ENCODE data around the gene VMAC. TPM values are rescaled to one million over a fixed set of nuclear protein-coding genes. Genes with fewer than 3 reads are reported as not detected.

The VMAC gene
- total and polyA plus RNA-seq, 2 donors (not counting 3 experiments of a cell fraction or from before 2014, with no cell fraction given) = 4.7 to 6.9 TPM

- TF ChIP-seq JUN (IDR thresholded peaks at IDR 0.05; ENCODE audit: borderline replicate concordance, insufficient read depth, insufficient read length, low read depth) (no peak), MYC (IDR thresholded peaks at IDR 0.05; ENCODE audit: low read depth, low read length) (no peak), POLR2A (IDR thresholded peaks at IDR 0.05; ENCODE audit: low read depth, low read length) (no peak)
- ChIA-PET CTCF (no interaction called here), POLR2A (interaction anchor here (0.6 kb wide), 1 partner anchor 130 kb away, joined by 3 read pairs; no protein-coding TSS in a partner anchor)
- no peak overlapping the region for H3K9ac ChIP-seq (replicated peaks; ENCODE audit: extremely low read depth, insufficient read depth, low read length)
- H3K79me2 ChIP-seq (ENCODE audit: control insufficient read depth, insufficient read depth, low read length) = no peaks in the 10 kb centered on the region
- no peaks in the 10 kb centered on the region for H3K36me3 ChIP-seq (ENCODE audit: control insufficient read depth in 2 of 2, extremely low read depth in 1 of 2, insufficient read depth in 2 of 2, low read length in 2 of 2)
- dilution Hi-C loops (cut with MboI; ENCODE audit: extremely low pct_ligation_motif_present, low sequenced_read_pairs) (no loop called here), intact Hi-C loops (cut with micrococcal nuclease) (no loop called here)
- H2AFZ ChIP-seq (ENCODE audit: low read depth, low read length) = no peak overlapping the region
- no peaks in the 10 kb centered on the region for H3K4me1 ChIP-seq (ENCODE audit: control insufficient read depth, extremely low read depth, insufficient read depth, low read length)
- H3K4me3 ChIP-seq (replicated peaks in 1 of 3; ENCODE audit: insufficient read depth in 1 of 3, low read depth in 1 of 3, low read length in 3 of 3) = no peak overlapping the region
- DNase-seq (ENCODE audit: low read depth, low spot score) = no peak
- no peaks in the 10 kb centered on the region for H4K20me1 ChIP-seq (replicated peaks; ENCODE audit: control insufficient read depth, extremely low read depth, insufficient read depth, low read length)
- H3K9me1 ChIP-seq (replicated peaks; ENCODE audit: control insufficient read depth, extremely low read depth, insufficient read depth, low read length) = no peaks in the 10 kb centered on the region
- H3K27me3 ChIP-seq (ENCODE audit: control insufficient read depth in 2 of 2, insufficient read depth in 2 of 2, low read length in 2 of 2) = no peaks in the 10 kb centered on the region
- FAIRE-seq = no peak
- no TSS peak for BruUV-seq (replicated peaks)
- H3K9me3 ChIP-seq (replicated peaks; ENCODE audit: control insufficient read depth, insufficient read depth, low read length) = no peaks in the 10 kb centered on the region
- H3K27ac ChIP-seq (ENCODE audit: insufficient read depth, low read depth, low read length) = no peak overlapping the region
- H3K4me2 ChIP-seq (ENCODE audit: insufficient read depth, low read length) = no peak overlapping the region
Observed at GRCh38 chr19:5864725-5865486, 39.8 kb upstream of the VMAC start.

GRCh38 chr19:5865772-5866171 lies 38.9 kb upstream of the VMAC start:
- dilution Hi-C loops (cut with MboI; ENCODE audit: extremely low pct_ligation_motif_present, low sequenced_read_pairs) (no loop called here), intact Hi-C loops (cut with micrococcal nuclease) (no loop called here)
- Histone ChIP-seq H3K4me1 (ENCODE audit: control insufficient read depth, extremely low read depth, insufficient read depth, low read length) (no peaks in the 10 kb centered on the region), H3K27ac (ENCODE audit: insufficient read depth, low read depth, low read length) (no peak overlapping the region), H2AFZ (ENCODE audit: low read depth, low read length) (no peak overlapping the region), H3K9me3 (replicated peaks; ENCODE audit: control insufficient read depth, insufficient read depth, low read length) (no peaks in the 10 kb centered on the region), H3K27me3 (ENCODE audit: control insufficient read depth in 2 of 2, insufficient read depth in 2 of 2, low read length in 2 of 2) (no peaks in the 10 kb centered on the region), H3K9ac (replicated peaks; ENCODE audit: extremely low read depth, insufficient read depth, low read length) (no peak overlapping the region), H4K20me1 (replicated peaks; ENCODE audit: control insufficient read depth, extremely low read depth, insufficient read depth, low read length) (no peaks in the 10 kb centered on the region), H3K9me1 (replicated peaks; ENCODE audit: control insufficient read depth, extremely low read depth, insufficient read depth, low read length) (no peaks in the 10 kb centered on the region), H3K4me2 (ENCODE audit: insufficient read depth, low read length) (no peak overlapping the region), H3K79me2 (ENCODE audit: control insufficient read depth, insufficient read depth, low read length) (no peaks in the 10 kb centered on the region), H3K4me3 (replicated peaks in 1 of 3; ENCODE audit: insufficient read depth in 1 of 3, low read depth in 1 of 3, low read length in 3 of 3) (no peak overlapping the region), H3K36me3 (ENCODE audit: control insufficient read depth in 2 of 2, extremely low read depth in 1 of 2, insufficient read depth in 2 of 2, low read length in 2 of 2) (no peaks in the 10 kb centered on the region)
- FAIRE-seq = no peak
- POLR2A ChIA-PET = no interaction called here
- no peak for TF ChIP-seq POLR2A (IDR thresholded peaks at IDR 0.05; ENCODE audit: low read depth, low read length)
- no peak for TF ChIP-seq MYC (IDR thresholded peaks at IDR 0.05; ENCODE audit: low read depth, low read length)
- TF ChIP-seq CTCF (IDR thresholded peaks at IDR 0.05; ENCODE audit: extremely low read depth in 1 of 2, insufficient read depth in 1 of 2, low read depth in 1 of 2, low read length in 2 of 2) = no peak
- no peak for DNase-seq (ENCODE audit: low read depth, low spot score)
- BruUV-seq (replicated peaks) = no TSS peak
- CTCF ChIA-PET = no interaction called here
